ENCODE measurements around the gene PCMT1. TPM values are rescaled to one million over a fixed set of nuclear protein-coding genes. Genes with fewer than 3 reads are reported as not detected.
"Not testable (repeated sequence)": the region's sequence is repeated elsewhere in the genome, so short reads cannot be mapped to it uniquely, and the experiment has no call there.

PCMT1 gene
- total RNA-seq = 53.2 TPM

DNA sequence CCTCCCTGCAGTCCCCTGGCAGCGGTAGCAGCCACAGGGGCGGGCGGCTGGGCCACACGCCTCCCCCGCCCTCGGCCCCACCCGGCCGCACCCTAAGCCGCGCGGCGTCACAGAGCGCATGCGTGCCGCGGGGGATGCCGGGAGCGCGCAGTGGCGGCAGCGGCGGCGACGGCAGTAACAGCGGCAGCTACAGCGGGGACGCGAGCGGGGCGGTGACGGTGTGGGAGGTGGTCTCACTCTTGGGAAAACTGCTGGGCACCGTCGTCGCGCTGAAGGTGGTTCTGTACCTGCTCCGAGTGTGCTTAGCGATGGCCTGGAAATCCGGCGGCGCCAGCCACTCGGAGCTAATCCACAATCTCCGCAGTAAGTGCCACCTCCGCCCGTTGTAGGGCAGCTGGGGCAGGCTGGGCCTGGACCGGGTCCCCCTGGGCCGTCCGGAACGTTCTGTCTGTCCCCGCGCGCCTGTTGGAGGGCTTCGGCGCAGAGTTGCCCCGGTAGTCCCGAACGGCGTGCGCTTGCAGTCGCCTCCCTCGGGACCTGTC, at the start of gene PCMT1:
TSS of gene PCMT1 (plus strand) at position 148 of the 542 bp plus-strand sequence. CDS start at position 309, 161 bp downstream.
- peak; percentile 94 for DNase-seq (ENCODE audit: low spot score)
- ATAC-seq = peak; percentile 90

DNA sequence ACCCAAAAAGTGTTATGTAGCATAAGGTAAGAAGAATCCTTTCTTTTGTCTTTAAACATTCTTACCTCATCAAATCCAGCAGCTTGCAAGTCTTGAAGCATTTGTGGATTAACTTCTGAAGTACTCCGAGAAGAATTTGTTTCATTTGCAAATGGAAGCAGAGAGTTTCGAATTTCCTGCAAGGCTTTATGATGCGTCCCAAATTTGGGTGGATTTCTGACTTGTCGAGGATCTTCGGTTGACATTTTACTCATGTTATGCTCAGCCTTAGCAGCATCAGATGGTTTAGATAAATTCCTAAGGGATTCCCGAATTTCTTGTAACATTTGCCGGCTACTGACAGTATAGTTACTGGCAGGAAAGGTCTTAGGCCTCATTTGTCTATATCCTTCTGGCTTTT, 47.8 kb upstream of the PCMT1 start:
- DNase-seq (ENCODE audit: low spot score) (no peak), ATAC-seq (no peak)

DNA sequence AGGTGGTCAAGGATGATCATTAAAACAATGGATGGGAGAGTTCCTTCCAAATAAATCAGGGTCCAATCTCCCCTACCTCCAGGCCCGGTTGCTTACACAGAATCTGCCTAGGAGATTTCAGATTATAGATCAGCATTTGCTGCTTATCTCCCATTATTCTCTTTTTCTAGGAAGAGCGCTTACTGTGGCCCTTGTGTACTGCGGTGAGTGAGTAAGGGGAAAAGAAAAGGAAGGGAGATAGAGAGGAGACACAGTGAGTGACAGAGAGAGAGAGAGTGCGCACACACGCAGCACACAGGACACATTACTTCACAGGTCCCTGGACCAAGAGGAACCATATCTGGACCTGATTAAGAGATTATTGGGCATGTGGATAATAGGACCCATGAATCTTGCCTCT, 37.8 kb upstream of the PCMT1 start:
- DNase-seq (ENCODE audit: low spot score) (no peak), ATAC-seq (no peak)

DNA sequence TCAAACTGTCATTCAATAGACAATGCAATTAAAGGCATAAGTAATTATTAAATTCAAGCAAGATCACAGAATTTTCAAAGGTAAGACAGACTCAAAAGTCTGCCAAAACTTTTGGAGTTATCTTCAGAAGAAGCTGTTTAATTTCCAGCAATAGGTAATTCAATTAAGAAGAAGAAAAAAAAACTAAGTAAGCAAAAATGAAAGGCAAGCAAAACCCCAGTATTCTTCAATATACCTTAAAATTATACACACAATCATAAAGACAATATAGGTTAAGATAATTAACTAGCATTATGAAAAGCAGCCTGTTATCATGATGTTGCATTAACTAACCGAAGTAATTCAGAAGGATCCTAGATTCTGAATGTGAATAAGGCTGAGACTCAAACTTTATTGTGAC, 35.1 kb upstream of the PCMT1 start:
- ATAC-seq = no peak
- no peak for DNase-seq (ENCODE audit: low spot score)

DNA sequence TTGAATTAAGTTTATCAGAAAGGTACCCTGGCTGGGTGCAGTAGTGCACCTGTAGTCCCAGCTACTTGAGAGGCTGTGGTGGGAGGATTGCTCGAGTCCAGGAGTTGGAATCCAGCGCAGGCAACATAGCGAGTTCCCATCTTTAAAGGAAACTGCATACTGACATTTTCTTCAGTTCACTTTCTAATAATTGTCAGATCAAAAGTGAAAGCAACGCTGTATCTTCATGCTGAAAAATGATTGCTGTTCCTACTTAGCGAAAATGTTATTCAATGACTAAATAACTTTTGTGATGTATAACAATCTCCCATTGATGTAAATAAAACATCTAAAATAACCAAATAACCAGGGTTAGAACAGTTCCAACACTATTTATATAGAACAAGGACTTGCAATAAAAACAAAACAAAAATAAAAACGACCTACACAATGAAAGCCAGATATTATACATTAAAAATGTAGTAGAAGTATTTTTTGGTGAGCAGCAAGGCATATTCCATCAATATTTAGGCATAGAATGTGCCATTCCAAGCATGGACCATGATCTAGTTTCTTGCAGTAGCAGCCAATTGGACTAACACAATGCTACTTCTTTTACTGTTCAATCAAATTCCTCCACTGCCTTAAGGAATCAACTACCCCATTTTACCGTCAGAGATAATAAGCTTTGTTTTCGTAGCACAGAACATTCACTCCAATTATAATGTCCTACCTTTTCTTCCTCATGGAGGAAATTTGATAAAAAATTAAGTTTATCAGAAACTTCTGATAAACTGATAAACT, 33.2 kb upstream of the PCMT1 start:
- ATAC-seq (no peak), DNase-seq (ENCODE audit: low spot score) (no peak)

DNA sequence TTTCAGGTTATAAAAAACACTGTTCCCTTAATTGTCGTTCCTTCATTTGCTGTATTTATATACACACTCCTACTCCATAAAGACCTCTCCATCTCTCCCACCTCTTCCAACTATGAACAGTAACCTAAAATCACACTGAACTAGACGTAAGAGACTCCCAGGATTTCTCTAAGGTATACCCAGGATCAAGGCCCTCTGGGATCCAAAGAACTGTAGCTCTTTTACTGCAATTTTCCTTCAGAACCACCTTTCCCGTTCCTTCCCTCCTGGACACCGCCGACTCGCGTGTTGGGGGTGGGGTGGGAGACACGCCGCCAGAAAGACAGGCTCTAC, 32.3 kb upstream of the PCMT1 start:
- ATAC-seq = no peak
- no peak for DNase-seq (ENCODE audit: low spot score)

DNA sequence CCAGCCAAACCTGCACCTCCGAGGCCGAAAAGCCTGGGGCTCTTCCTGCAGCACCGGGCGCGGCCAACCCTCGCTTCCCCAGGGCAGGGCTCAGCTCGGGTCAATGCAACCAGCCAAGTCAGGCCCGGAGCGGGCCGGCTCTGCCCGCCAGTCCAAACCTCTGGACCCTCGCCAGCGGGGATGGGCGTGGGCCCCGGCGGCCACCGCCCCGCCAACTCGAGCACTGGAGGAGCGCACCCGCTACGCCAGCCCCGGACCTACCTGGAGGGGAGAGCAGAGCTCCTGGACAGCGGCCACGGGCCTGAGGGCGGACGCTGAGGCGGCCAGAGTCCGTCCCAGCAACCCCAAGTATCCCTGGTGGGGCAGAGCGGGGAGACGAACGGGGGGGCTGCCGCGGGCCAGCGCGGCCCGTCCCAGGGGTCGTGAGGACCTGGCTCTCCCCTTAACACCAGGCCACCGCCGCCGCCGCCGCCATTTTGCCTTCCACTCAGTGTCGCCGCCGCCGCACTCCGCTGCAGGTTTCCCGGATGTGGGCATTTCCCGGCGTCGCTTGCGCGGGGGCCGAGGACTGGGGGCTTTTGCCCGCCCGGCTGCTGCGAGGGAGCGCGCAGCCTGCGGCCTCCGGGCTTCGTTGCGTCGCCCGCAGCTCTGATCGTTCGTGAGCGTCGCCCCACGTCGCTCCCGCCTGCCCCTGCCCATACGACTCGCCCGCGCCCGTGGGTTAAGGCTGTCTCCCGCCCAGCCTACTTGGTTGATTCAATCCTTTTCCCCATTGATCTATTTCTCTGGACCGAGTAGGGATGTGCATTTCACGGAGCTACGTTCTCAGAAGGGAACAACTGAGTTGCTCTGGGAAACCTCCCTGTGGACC, 31.7 kb upstream of the PCMT1 start, which contains the start of gene LATS1:
TSS of gene LATS1 (minus strand) at position 514 of the 871 bp plus-strand sequence. CDS start 15,975 bp downstream, outside the sequence.
- peak; percentile 89 for ATAC-seq
- DNase-seq (ENCODE audit: low spot score) = peak; percentile 98

DNA sequence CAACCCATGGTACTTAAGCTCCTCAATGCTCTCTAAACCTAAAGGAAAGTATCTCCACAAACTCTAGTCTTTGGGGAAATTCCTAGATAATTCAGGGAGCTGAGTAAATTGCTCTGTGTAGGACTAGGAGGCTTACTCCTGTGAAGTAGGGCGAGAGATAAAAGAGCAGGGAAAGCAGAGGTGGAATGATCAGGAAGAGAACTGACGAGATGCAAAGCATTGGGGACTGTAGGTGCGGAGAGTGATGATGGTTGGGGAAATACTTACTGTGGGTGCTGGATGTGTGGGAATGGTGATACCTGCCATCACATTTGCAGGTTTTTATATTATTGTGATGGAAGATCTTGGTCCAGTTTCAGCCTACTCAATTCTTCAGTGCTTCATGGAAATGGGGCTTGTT, 30.0 kb upstream of the PCMT1 start:
- no peak for DNase-seq (ENCODE audit: low spot score)
- no peak for ATAC-seq

DNA sequence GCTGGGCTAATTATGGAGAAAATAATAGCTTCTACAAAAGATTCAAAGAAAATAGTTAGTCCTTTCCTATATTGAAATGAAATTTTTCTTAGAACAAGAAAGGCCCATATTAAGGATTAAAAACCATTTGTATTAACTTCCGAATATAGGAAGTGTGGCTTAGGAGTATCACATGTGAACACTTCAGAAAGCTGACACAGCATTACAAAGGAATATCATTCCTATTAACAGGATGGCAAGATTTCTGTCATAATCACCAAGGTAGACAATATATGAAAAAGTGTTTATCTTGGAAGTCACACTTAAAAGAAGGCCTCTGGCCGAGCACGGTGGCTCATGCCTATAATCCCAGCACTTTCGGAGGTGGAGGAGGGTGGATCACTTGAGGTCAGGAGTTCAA, 26.3 kb upstream of the PCMT1 start:
- DNase-seq (ENCODE audit: low spot score) (no peak), ATAC-seq (no peak)

DNA sequence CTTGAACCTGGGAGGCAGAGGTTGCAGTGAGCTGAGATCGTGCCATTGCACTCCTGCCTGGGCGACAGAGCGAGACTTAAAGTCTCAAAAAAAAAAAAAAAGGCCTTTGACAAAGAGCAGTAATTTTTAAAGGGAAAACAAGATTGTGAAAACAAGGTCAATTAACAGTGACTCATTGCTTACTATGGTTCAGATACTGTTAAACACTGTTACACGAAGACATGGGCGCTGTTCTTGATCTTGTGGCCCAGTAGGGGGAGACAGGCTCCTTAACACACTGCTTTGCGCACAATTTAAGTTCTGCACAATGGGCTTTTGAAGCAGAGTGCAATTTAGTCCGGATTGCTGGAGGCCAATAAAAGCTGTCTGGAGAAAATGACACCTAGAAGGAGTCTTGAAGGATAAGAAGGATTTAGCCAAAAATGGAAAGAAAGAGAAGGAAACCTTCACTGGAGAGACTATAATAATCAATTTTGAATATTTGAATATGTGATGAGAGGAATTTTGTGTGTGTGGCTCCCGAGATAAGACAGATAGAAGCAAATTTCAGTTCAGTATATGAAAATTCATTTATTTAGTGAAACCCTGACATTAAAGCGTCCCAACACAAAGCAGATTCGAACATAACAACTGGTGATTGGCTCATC, 25.6 kb upstream of the PCMT1 start:
- DNase-seq (ENCODE audit: low spot score) (peak; percentile 57), ATAC-seq (peak; percentile 98)

DNA sequence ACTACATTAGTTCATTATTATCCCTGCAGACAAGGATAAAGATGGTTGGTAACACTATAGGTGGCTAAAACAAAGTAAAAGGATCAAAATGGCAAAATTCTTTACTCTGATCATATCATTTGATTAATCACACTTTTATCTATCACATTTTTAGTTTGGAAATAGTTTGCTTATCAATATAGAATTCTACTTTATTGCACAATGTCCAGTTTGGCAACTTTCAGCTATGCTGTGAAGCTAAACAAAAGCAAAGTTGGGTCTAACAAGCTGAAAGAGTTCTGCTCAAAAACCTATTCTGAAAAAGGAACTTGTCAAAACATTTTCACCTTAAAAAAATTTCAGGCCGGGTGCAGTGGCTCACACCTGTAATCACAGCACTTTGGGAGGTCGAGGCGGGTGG, 23.8 kb upstream of the PCMT1 start:
- DNase-seq (ENCODE audit: low spot score) (no peak), ATAC-seq (no peak)

DNA sequence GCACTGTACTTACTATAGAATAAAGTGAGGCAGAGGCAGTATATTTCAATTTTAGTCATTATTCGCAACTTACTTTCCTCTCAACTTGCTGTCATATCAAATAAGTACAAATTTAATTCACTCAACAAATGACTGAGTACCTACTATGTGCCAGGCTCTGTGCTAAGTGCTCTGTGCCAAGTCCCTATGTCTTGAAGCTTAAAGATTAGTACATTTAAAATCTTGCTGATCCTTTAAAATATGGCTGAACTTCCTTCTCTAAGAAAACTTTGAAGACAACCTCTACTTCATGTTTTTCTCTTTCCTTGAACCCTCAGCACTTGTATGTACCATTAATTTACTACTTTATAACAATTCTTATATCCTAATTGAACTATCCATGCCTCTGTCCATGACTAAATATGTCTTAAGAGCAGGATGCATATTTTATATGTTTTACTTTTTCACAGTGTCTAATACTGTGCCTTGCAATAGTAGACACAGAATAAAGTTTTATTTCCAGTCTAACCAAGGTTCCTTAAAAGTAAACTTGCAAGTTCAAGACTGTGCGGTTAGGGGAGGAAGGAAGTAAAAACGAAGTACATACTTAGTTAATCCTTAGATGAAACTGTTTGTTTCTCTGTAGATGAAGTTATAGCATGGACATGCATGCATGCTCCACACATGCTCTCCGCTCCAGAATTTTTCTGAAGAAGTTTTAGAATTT, 21.6 kb upstream of the PCMT1 start:
- no peak for DNase-seq (ENCODE audit: low spot score)
- ATAC-seq = no peak

DNA sequence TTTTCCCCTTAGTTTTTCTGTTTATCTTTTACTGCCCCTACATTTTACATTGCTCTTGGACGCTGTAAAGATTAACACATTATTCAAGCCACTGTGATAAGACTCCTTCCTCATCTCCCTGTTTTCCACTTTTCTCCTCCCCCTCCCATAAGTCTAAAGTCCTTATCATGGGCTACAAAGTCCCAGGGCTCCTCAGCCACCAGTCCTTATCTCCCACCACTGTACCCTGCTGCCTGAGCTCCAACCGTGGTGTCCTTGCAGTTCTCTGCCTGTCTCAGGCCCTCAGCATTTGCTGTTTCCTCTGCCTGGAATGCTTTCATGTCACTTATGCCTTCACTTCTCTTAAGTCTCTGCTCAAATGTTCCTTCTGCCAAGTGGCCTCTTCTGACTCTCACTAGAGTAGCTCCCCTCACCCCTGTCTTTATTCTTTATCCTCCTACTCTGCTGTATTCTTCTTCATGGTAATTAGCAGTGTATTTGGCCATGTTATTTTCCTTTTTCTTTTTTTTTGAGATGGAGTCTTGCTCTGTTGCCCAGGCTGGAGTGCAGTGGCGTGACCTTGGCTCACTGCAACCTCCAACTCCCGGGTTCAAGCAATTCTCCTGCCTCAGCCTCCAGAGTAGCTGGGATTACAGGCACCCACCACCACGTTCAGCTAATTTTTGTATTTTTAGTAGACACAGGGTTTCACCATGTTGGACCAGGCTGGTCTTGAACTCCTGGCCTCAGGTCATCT, 20.9 kb upstream of the PCMT1 start:
- ATAC-seq (no peak), DNase-seq (ENCODE audit: low spot score) (no peak)

DNA sequence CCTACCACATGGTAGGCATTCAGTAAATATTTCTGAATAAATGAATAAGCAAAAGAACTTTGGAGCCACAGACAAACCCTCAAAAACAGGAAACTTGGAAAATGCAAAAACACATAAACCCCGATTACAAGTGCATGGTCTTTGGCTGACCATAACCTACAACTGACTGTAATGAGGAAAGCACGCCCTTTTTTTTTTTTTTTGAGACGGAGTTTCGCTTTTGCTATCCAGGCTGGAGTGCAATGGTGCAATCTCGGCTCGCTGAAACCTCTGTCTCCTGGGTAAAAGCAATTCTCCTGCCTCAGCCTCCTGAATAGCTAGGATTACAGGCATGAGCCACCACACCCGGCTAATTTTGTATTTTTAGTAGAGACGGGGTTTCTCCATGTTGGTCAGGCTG, 19.7 kb upstream of the PCMT1 start:
- DNase-seq (ENCODE audit: low spot score) (no peak), ATAC-seq (no peak)

DNA sequence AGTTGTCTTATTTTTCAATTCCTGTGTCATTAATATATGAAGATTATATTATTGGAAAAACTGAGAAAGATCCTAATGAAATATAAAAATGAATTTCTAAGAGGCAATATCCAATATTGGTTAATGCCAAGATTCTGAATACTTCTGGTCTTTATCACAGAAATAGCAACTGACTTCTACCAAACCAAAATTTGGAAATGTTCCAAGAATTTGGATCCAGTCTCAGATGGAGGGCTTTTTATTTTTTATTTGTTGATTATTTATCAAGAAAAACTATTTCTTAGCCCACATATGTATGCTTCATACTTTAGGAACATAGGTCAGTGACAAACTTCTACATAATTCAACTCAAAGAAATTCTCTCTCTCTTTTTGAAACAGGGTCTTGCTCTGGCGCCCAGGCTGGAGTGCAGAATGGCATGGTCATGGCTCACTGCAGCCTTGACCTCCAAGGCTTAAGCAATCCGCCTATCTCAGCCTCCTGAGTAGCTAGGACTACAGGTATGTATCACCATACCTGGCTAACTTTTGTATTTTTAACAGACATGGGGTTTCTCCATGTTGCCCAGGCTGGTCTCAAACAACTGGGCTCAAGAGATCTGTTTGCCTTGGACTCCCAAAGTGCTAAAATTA, 16.3 kb upstream of the PCMT1 start:
- DNase-seq (ENCODE audit: low spot score) = no peak
- ATAC-seq = no peak

DNA sequence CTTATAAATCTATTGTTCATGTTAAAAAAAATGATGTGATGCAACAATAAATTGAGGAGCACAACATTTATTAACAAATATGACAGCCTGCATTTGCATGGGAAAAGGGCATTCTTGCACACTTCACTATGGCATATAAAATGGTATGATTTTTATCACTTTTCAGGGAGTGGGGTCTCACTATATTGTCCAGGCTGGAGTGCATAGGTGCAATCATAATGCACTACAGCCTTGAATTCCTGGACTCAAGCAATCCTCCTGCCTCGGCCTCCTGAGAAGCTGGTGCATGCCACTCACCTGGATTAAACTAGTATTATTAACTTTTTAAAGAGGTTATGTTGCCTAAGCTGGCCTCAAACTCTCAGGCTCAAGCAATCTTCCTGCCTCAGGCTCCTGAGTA, 14.6 kb upstream of the PCMT1 start:
- no peak for DNase-seq (ENCODE audit: low spot score)
- no peak for ATAC-seq

DNA sequence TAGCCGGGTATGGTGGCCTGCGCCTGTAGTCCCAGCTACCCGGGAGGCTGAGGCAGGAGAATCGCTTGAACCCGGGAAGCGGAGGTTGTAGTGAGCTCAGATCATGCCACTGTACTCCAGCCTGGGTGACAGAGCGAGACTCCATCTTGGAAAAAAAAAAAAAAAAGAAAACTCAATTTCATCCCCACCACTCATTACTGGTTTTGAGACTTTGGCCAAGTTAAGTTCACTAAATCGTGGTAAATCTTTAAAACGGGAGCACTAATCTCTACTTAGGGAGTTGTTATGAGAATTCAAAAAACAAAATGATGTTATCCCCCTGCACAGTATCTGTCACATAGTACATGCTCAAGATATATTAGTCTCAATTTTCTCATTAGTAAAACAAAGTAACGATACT, 4.3 kb upstream of the PCMT1 start:
- ATAC-seq; DNase-seq (ENCODE audit: low spot score): not testable (repeated sequence)

DNA sequence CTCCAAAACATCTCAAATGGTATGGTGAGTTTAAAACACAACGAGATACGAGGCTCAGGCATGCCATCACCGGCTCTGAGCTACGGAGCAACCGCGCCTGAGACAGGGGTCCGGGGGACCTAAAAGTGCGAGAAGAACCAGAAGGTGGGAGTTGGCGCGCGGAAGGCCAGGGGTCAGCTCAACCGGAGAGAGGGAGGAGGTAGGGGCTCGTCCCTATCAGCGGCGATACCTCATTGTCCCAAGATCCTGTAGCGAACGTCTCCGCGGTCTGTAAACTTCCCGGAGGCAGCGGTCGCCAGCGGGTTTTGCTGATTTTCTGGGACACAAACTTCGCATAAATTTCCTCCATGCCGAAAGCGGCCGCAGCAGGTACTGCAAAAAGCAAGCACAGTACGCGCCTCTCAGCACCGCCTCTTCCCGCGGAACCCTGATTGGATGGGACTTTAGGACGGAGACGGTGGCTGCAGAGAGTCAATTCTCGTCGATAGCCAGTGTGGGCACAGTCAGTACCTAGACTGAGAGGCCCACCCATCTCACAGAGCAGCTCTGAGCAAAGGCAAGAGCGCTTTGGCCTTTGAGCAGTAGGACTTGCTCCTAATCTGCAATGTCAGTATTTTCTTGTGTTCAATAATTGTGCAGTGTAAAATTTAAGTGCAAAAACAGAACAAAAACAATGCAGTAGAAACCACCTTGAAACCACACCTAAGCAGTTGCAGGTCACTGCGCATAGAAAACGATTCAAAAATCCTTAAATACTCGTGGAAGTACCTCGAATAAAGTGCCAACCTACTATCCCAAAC, 3.2 kb upstream of the PCMT1 start, which contains the start of gene NUP43:
TSS of gene NUP43 (minus strand) at position 383 of the 800 bp plus-strand sequence. CDS start at position 349, 34 bp downstream.
- ATAC-seq (peak; percentile 69), DNase-seq (ENCODE audit: low spot score) (peak; percentile 92)
